HEK293 (cell line): Measurements from ENCODE around the gene LLCFC1.

Experiments
- CTCF ChIP-seq: fragments of 450-650 bp; formaldehyde crosslinking; IDR thresholded peaks from 2 replicates; pipeline ENCODE4 v1.5.1; 2016; ENCODE audit warnings: missing biosample characterization, missing genetic modification characterization
- HOXD13 ChIP-seq: sonication (generic); formaldehyde crosslinking; IDR thresholded peaks from 2 replicates; pipeline ENCODE4 v1.8.0; 2022; ENCODE audit warnings: missing genetic modification reagents, borderline replicate concordance
- KLF9 ChIP-seq: fragments of 450-650 bp; formaldehyde crosslinking; IDR thresholded peaks from 2 replicates; pipeline ENCODE4 v1.5.1; 2016; ENCODE audit warnings: missing biosample characterization, missing genetic modification characterization, low read depth
- YY1 ChIP-seq: fragments of 450-650 bp; formaldehyde crosslinking; IDR thresholded peaks from 2 replicates; pipeline ENCODE4 v1.5.1; 2018; ENCODE audit warnings: missing biosample characterization, missing genetic modification characterization
- ZBTB20 ChIP-seq: fragments of 450-650 bp; formaldehyde crosslinking; IDR thresholded peaks from 2 replicates; pipeline ENCODE4 v1.5.1; 2016; ENCODE audit warnings: missing biosample characterization, missing genetic modification characterization
- ZBTB49 ChIP-seq: fragments of 450-650 bp; formaldehyde crosslinking; IDR thresholded peaks from 2 replicates; pipeline ENCODE4 v1.5.1; 2016; ENCODE audit warnings: missing biosample characterization, missing genetic modification characterization, low read depth
- ZNF157 ChIP-seq: fragments of 450-650 bp; formaldehyde crosslinking; IDR thresholded peaks from 2 replicates; pipeline ENCODE4 v1.5.1; 2016; ENCODE audit warnings: missing biosample characterization, missing genetic modification characterization
- ZNF174 ChIP-seq: fragments of 450-650 bp; formaldehyde crosslinking; IDR thresholded peaks from 2 replicates; pipeline ENCODE4 v1.5.0; 2017; ENCODE audit warnings: missing biosample characterization, mild to moderate bottlenecking, missing genetic modification characterization
- ZNF23 ChIP-seq: fragments of 450-650 bp; formaldehyde crosslinking; IDR thresholded peaks from 2 replicates; pipeline ENCODE4 v1.5.1; 2016; ENCODE audit warnings: missing biosample characterization, missing genetic modification characterization, borderline replicate concordance
- ZNF274 ChIP-seq, 2 experiments: fragments of 200-500 bp in 1 of 2; fragments of 450-650 bp in 1 of 2; sonication (Bioruptor generic) in 1 of 2; formaldehyde crosslinking in 1 of 2; IDR thresholded peaks; 2 replicates each; pipeline versions ENCODE4 v1.5.1 to v1.6.1; 2014 to 2016; ENCODE audit warnings: borderline replicate concordance in 1 of 2, inconsistent platforms in 1 of 2, low read length in 1 of 2, missing biosample characterization in 1 of 2, missing genetic modification characterization in 1 of 2
- ZNF544 ChIP-seq: fragments of 450-650 bp; formaldehyde crosslinking; IDR thresholded peaks from 2 replicates; pipeline ENCODE4 v1.5.0; 2017; ENCODE audit warnings: missing biosample characterization, missing genetic modification characterization
- ZNF555 ChIP-seq: fragments of 450-650 bp; formaldehyde crosslinking; conservative IDR thresholded peaks from 2 replicates; pipeline ENCODE4 v1.5.1; 2017; ENCODE audit warnings: missing biosample characterization, mild to moderate bottlenecking, missing genetic modification characterization, inconsistent platforms
- ZNF639 ChIP-seq: fragments of 450-650 bp; formaldehyde crosslinking; IDR thresholded peaks from 2 replicates; pipeline ENCODE4 v1.5.1; 2016; ENCODE audit warnings: missing biosample characterization, missing genetic modification characterization
- ZSCAN30 ChIP-seq: fragments of 450-650 bp; IDR thresholded peaks from 2 replicates; pipeline ENCODE4 v1.5.1; 2018; ENCODE audit warnings: missing biosample characterization, mild to moderate bottlenecking, missing genetic modification characterization, moderate library complexity

- no peak for TF ChIP-seq CTCF (tag by site-specific recombination)
- no peak for TF ChIP-seq ZNF639
- TF ChIP-seq YY1 = no peak
- no peak for TF ChIP-seq KLF9
- no peak for TF ChIP-seq ZNF23 (tag by site-specific recombination)
- TF ChIP-seq ZNF157 (tag by site-specific recombination) = no peak
- no peak for TF ChIP-seq ZNF274 (IDR thresholded peaks at IDR 0.05; ENCODE audit: low read length)
- TF ChIP-seq ZNF274 (tag by site-specific recombination; IDR thresholded peaks at IDR 0.05; ENCODE audit: borderline replicate concordance) = no peak
- no peak for TF ChIP-seq HOXD13 (CRISPR knock-in tag)
- no peak for TF ChIP-seq ZBTB20
- TF ChIP-seq ZBTB49 = no peak
- TF ChIP-seq ZNF174 (tag by site-specific recombination) = no peak
- TF ChIP-seq ZNF555 = no peak
- no peak for TF ChIP-seq ZNF544 (tag by site-specific recombination)
- TF ChIP-seq ZSCAN30 (tag by site-specific recombination) = no peak
Measured at GRCh38 chr7:142905759-142906158, 33.5 kb upstream of the LLCFC1 start.
